HG02870 (cell line): ENCODE results near the gene APOM.
A peak's percentile ranks its signal among the peaks of the same experiment; 100 is the strongest.

ENCODE experiments used
- ATAC-seq: cut with Tn5 transposase; IDR thresholded peaks from one replicate; pipeline ENCODE4 v1.9.1; 2021; ENCODE audit warnings: mild to moderate bottlenecking, moderate library complexity; ENCODE audit not compliant: unreplicated experiment

Gene APOM

GRCh38 chr6:31630177-31630934 lies 25.3 kb upstream of the APOM start:
- no peak for ATAC-seq

GRCh38 chr6:31631209-31631608 lies 24.5 kb upstream of the APOM start:
- ATAC-seq, result no peak

GRCh38 chr6:31631681-31632278 lies 23.9 kb upstream of the APOM start:
- ATAC-seq, result no peak

GRCh38 chr6:31632279-31632946 lies 23.3 kb upstream of the APOM start:
- no peak for ATAC-seq

- no peak for ATAC-seq
Observed at GRCh38 chr6:31633447-31633846, 22.2 kb upstream of the APOM start.

- ATAC-seq, result no peak
Observed at GRCh38 chr6:31634131-31634530, 21.6 kb upstream of the APOM start.

- ATAC-seq, result no peak
Observed at GRCh38 chr6:31634969-31635575, 20.6 kb upstream of the APOM start.

GRCh38 chr6:31636698-31637596 lies 18.7 kb upstream of the APOM start:
- no peak for ATAC-seq

- no peak for ATAC-seq
Observed at GRCh38 chr6:31639043-31639442, 16.7 kb upstream of the APOM start.

- ATAC-seq, result no peak
Observed at GRCh38 chr6:31639449-31639861, 16.2 kb upstream of the APOM start.

GRCh38 chr6:31640612-31641011 lies 15.1 kb upstream of the APOM start:
- ATAC-seq, result no peak

GRCh38 chr6:31641370-31641769 lies 14.3 kb upstream of the APOM start:
- no peak for ATAC-seq

- ATAC-seq, result no peak
Observed at GRCh38 chr6:31642798-31643570, 12.7 kb upstream of the APOM start.

GRCh38 chr6:31643818-31644454 lies 11.8 kb upstream of the APOM start:
- ATAC-seq, result no peak

GRCh38 chr6:31645325-31645724 lies 10.4 kb upstream of the APOM start:
- ATAC-seq, result no peak

- ATAC-seq, result peak; percentile 25
Observed at GRCh38 chr6:31651602-31652191, 4.0 kb upstream of the APOM start.

GRCh38 chr6:31652925-31653724 lies 2.6 kb upstream of the APOM start:
- ATAC-seq, result peak; percentile 63
